HG02759 (cell line): Measurements from ENCODE around the gene AFF3.
"Not testable (repeated sequence)": the region's sequence is repeated elsewhere in the genome, so short reads cannot be mapped to it uniquely, and the experiment has no call there.

ENCODE experiments used
- ATAC-seq: cut with Tn5 transposase; IDR thresholded peaks from one replicate; pipeline ENCODE4 v1.9.1; 2021; ENCODE audit warnings: mild to moderate bottlenecking, moderate library complexity; ENCODE audit not compliant: unreplicated experiment

The AFF3 gene

DNA sequence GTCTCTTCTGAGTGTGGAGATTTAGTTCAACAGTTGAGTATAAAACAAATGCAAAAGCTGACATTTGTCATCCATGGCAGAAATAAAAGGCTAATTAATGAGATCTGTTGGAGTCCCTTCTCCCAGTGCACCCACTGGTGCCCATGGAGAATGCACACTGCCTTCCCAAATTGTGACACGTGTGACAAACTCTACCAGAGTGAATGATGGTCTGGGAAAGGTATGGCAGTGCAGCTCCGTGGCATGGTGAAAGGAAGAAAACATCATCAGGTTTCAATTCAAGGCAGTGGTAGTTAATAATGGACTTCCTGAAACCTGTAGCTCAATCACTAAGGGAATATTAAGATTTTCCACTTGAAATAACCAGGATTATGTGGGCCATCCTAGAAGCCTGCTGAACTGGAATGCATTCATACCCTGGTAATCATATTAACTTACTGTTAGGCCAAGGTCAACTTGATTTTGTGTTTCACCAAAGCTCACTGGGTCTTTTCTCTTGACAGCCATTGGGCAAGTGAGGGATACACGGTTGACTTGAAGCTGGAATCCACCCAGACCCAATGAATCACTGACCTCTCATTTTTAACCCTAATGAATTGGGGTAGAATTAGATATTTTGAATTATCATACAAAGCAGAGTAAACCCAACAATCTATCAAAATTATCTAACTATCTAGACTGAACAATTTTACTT, 167.6 kb downstream of the AFF3 start:
- no peak for ATAC-seq

DNA sequence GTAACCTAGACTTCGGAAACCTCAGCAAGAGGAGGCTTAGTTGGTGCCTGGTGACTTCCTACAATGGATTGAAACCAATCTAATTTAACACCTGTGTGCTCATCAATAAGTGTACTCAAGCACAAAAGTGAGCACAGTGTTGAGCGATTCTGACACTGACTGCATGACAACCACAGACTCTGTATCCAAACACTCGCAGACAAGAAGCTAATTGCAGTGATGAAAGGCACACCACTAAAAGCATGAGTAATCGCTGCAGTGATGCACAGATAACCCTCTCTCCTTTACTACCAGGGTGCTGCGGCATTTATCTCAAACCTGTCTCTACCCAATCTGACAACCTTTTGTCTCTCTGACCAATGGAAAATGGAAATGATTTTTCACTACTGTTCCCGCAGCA, 168.1 kb downstream of the AFF3 start:
- ATAC-seq, result no peak

DNA sequence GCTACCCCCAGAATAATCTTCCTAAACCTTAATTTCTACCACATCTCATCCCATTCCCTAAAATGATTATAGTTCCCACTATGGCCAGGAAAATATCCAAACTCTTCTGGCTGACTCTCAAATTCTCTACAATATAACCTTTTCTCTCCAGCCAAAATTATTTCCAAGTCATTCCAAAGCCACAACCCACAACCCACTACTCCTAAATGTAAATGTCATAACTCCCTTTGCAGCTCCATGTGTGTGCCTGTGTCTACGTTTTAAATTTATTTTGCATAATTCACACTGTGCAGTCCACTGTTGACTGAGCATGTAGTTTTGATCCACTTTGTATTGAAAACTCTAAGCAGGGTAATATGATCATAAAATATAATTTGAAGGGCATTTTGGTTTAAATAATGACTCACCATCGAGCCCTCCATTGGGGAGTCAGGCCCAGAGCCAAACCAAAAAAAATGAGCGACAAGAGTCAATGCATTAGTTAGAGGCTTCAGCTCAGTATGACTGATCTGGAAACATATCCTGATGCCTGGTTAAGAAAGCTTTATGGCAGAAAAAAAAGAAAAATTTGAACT, 171.0 kb downstream of the AFF3 start:
- no peak for ATAC-seq

DNA sequence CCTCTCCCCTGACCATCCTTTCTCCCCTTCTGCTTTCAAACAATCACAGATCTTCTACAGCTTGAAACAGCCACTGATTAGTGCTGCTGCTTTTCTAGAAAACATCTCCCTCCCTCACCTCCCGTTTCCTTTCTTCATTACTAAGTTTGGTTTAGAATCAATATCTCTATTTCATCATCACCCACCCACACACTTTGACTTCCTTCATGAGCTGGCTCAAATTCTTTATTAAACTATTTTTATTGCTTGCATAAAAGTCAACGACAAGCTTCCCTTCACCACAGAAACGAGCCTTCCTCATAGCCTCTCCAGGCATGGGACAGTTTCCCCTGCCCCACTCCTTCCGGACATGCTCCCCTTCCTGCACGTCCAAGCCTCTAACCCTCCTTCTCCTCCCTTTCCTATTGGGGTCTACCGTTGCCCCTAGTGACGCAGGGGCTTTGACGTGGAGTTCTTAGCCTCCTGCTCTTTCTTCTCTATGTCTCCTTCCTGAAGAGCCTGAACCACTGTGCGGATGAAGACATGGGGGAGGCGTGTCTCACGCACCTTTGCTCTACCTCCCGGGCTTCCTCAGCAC, 172.0 kb downstream of the AFF3 start:
- ATAC-seq, result no peak

DNA sequence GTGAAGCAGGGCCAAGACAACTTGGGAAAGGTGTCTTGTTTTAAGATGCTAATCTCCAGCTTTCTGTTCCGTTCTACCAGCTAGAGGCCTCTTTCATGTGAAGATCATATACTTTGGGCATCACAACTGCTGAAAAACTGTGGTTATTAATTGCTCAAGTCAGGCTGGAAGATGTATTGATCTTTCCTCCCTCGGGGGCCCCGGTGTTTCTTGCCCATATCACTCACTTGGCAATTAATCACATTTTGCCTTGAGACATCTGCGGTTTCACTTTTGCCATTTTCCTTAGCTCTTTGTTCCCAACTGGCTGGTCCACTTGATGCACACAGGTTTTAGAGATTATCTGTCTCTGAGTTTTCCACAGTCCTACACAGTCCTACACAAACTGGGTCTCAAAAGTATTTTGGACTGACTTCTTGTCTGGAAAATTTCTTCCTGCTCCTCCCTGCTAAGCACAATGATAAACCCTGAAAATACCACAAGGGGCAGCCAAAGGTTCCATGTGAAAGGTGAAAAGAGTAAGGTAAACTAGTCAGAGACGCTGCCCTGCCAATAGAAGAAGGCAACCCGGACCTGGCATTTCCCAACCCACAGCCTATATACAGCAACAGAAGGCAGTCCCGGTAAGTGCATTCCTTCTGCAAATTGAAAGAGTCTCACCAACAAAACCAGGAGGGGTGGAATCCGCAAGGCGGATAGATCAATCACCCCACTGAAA, 181.0 kb downstream of the AFF3 start:
- no peak for ATAC-seq

DNA sequence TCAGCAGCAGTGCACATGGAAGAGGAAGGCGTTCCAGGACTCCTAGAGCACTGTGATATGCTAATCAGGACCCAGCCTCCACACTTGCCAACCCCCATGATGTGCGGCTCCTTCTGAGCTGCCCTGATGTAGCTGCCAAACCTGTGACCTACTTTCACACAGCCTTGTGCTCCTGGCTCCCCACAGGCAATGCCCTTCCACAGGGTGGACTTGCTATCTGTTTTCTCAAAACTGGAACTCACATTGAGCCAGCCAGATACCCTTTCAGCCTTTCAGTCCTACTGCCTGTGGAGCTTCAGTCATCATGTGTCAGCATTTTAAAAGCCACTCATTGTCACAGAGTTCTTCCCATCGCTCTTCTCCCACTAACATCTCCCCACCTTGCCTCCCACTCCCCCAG, 181.6 kb downstream of the AFF3 start:
- ATAC-seq, result no peak

DNA sequence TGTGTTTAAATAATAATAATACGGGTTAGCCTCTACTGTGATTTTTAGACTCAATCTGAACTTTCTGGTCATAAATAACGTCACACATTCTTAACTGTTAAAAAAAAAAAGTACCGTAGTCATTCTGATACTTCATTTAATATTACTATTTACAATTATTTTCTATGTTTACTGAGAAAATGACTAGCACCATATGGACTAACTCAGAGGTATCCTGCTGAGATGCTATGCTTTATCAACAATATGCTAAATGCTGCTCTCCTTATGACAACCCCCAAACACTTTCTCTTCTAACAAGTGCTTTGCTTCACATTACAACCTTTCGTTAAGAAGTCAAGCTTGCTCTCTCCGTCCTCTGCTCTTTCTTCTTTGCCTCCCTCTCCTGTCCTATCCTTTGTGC, 182.1 kb downstream of the AFF3 start:
- no peak for ATAC-seq

DNA sequence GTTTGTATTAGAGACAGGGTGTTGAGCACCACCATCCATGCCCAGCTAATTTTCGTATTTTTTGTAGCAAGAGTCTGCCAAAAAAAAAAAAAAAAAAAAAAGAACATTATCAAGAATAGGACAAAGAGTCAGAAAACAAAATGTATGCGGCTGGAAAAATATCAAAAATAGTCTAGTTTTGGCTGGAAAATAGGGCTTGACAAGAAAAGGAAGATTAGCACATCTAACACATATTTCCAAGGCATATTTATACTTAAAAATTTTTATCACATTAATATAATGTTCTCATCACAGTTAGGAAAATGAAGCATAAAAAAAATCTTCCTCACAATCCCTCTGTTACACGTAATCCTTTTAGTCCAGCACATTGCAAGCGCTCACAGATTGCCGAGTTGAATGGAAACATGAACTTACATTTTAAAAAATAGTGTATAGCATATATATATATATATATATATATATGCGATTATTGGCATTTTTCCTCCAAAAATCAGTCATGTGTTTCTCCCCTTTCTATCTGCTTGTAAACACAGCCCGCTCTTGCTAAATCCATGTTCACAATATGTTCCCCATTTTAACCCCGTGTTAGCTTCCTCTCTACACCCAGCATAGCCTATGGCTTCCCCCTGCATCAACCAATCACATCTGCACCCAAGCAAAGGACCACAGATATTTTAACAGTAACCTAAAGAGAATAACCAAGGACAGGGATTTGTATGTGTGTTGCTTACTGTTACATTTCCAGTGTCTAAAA, 183.0 kb downstream of the AFF3 start:
- no peak for ATAC-seq

DNA sequence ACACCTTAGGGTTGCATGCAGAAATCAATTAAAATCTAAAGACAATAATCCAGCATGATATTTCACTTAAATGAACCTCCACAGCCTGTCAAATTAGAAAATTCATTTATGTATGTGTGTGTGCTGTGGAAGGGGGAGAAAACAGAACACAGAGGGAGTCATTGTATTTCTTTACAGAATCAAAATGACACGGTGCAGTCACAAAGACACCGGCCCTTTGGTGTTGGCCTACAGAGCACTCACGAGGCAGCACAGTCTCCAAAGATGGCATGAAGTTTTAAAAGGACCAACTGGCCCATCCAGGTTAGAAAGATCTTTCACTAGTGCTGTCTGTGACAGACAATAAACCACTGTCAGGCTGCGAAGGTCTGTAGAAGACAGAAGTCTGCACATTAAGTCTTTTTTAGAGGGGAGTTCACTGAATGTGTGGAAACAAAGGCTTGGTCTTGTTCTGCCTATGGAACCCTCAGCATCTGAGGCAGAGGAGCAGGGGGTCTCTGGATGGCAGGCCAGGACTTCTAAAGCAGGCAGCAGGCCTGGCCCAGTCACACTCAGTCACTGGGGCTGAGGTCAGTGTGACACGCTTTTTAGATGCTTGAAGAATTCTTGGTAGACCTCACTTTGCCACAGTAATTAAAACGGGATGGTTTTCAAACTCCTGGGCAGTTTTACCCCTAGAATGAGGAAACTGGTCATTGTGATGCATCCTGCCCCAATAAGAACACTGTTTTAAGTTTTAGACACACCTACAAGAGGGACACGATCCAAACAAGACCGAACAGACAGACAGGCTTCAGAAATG, 184.9 kb downstream of the AFF3 start:
- ATAC-seq, result no peak

DNA sequence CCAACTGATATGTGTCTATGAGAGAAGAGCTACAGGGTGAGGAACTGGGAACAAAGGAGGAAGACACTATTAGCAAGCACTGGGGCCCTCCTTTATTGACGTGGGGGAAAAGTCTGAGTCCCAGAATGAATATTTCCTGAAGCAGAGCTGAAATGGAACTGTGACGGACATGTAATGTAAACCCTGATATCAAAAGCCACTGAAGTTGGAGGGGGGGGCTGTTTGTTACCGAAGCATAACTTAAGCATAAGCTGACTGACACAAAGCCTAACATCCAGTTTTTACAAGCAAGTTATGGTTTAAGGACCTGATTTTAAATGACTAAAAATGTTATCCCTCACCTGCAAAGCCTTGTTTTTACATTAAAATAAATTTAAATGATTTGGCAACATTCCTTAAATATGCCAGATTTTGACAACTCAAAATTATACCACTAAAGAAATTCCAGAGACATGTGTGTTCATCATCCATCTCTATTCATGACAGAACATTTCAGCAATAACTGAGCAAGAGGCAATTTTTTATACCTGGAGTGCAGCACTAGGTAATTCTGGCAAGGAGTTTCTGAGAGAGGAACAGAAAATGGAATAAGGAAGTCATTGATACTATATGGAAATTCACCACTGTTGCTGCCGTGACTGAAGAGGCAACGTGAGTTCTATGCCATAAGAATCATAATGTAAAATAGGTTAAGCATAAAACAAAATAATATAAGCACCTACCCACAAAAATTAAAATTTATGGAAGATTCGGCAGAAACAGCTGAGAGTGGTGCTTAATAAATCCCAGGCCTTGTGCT, 186.0 kb downstream of the AFF3 start:
- ATAC-seq, result no peak

DNA sequence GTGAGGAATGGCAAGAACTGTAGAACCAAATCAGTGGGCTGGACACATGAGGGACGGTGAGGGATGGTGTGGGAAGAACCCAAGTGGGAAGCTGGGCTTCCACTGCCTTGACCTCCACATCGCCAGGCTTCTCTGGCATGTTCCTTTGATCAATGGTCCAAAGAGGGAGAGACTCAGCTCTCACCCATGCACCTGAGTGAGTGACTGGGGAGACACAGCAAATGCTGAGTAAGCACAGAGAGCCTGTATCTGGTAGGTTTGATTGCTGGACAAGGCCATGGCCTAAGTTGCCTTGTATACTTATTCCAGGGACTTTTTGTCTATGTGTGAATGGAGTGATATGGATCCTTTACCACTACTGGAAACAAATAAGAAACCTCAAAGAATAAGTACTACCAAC, 188.6 kb downstream of the AFF3 start:
- ATAC-seq, result no peak

DNA sequence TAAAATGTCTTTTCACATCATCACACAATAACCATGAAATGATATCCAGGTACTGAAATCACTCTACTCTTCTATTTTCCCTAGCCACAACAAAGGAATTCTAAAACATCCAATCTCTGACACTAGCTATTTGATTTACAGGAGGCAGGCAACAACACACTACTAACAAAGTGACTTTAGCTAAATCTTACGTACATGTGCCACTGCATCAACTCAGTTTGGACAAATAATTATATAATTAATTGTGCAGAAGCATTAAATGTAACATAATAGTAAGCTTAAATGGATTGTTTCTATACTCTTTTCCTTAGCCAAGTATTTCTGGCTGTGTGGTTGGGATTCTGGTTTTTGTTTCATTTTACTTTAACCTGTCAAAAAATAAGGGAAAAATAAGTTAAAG, 192.4 kb downstream of the AFF3 start:
- ATAC-seq, result no peak

DNA sequence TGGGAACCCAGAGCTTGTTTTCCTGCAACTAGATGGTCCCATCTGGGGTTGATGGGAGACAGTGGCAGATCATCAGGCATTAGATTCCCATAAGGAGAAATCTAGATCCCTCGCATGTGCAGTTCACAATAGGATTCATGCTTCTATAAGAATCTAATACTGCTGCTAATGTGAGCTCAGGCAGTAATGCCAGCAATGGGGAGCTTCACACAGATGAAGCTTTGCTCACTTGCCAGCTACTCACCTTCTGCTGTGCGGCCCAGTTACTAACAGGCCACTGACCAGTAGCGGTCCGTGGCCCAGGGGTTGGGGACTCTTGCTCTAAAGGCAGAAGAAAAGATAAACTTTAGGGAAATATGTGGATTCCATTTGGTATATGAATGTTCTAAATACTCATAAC, 192.9 kb downstream of the AFF3 start:
- no peak for ATAC-seq

DNA sequence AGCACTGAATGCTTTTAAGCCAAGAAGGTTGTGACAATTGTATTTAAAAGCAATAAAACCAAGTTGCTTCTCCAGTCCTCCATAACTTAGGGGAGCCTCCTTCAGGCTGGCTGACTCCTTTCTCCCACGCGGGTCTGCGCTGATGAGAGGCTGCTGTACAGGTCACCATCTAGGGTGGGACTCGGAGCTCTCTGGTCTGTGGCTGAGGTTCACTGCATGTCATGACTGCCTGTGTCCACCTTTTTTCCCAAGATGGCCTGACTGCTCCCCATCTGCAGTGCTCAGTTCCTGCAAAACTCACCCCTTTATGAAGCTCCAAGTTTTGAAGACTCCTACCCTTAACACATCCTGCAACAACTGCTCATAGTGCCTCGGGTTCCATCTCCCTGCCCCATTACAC, 194.4 kb downstream of the AFF3 start:
- ATAC-seq, result no peak

DNA sequence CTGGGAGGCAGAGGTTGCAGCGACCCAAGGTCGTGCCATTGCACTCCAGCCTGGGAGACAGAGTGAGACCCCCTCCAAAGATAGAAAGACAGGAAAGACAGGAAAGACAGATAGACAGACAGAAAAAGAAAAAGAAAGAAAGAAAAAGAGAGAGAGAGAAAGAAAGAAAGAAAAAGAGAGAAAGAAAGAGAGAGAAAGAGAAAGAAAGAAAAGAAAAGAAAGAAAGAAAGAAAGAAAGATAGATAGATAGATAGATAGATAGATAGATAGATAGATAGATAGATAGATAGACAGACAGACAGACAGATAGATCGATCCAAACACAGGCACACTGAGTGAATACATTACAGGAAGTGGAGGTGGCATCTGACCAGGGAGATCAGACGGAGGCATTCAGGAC, 195.0 kb downstream of the AFF3 start:
- not testable (repeated sequence) for ATAC-seq

DNA sequence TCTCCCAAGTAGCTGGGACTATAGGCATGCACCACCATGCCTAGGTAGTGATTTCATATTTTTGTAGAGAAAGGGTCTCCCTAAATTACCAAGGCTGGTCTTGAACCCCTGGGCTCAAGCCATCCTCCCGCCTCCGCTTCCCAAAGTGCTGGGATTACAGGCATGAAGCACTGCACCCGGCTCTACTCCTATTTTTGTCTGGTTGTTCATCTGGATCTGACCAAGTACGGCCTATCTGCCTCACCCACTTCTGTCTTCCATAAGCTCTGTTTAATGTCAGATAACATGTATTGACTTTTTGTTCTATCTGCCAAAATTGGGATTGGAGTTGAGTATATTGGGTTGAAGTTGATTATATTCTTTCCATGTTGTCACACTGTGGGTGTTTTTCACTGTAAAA, 198.4 kb downstream of the AFF3 start:
- ATAC-seq, result no peak

DNA sequence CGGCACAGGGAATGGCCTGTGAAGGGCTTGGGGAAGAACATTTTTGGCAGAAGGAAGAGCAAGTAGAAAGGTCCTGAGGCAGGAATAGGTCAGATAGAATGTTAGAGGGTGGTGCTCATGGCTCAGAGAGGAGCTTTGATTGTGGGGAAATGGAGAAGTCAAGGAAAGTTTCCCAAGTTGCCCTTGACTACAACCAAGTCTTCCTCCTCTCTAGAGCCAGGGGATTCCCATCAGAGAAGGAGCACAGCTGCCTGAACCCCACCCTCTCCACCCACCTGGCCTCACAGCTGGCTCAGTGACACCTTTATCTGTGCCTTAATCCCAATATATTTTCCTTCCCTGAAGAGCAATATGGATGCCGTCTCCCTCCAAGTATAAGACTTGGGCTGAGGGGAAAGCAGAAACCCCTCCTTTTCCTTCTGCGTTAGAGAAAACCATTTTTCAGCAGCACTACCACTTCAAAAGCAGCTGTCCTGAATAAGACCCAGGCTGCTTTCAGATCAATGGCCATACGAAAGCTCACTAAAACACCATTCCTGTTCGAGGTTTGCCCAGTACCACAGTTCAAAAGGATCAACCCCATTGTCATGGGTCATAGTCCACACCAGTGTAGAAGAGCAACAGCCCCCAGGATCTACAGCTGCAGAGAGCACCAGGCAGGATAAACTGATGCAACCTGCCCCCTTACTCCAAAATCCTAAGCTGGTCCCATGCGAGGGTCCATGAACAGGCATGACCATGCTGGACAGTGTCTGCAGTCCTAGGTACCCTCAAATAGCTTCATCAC, 199.6 kb downstream of the AFF3 start:
- ATAC-seq, result no peak

DNA sequence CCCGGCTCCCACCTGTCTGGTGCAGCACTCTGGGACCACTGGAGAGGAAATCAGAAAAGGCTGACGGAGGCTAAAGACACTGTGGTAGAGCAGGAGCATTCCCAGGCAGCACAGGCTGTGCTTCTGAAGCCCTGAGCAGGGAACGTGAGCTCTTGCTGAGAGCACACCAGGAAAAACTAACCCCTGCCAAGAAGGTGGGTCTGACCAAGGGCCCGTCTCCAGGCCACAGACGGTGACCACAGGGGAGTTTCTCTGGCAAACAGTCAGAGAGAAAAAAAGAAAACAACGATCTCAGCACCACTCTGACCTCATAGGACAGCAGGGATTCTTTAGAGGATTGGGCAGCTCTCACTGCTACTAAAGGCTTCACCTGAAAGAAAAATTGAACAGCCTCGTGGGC, 201.4 kb downstream of the AFF3 start:
- ATAC-seq, result no peak

DNA sequence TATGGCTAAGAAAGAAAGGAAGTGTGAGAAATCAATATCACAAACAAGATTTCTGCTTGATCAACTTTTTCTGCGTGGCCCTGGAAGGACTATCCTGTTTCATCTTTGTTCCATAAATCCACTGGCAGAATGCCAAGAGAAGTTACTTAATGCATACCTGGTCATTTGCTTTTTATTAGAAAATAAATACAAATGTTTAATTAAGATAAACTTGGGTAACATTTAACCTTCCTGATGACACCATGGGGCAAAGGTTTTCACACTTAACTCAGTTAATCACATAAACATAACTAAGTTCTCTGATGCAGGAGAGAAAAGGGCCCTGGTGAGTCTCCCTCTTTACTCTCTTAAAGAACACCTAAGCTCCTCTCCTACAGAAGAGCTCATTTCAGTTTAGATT, 203.3 kb downstream of the AFF3 start:
- ATAC-seq, result no peak
